GM12892 (cell line): ENCODE data around the gene CCL19.

Experiments
- POLR2A ChIP-seq: IDR thresholded peaks from 2 replicates; pipeline ENCODE4 v1.6.1; 2011; ENCODE audit warnings: low read depth, low read length, control low read depth
- POLR2AphosphoS5 ChIP-seq: IDR thresholded peaks from 2 replicates; pipeline ENCODE4 v1.6.1; 2011; ENCODE audit warnings: low read depth, low read length, control low read depth
- TAF1 ChIP-seq: IDR thresholded peaks from 2 replicates; pipeline ENCODE4 v1.6.1; 2011; ENCODE audit warnings: low read depth, mild to moderate bottlenecking, control low read depth, low read length, borderline replicate concordance

- TF ChIP-seq POLR2A, result no peak
- no peak for TF ChIP-seq POLR2AphosphoS5
- no peak for TF ChIP-seq TAF1
Observed at GRCh38 chr9:34655394-34655793, 35.7 kb downstream of the CCL19 start.
